NOMO-1 treated with dmso at 0.1 percent for 144 hours (cell line): ENCODE measurements around the gene COL27A1.
"Not testable (repeated sequence)": the region's sequence is repeated elsewhere in the genome, so short reads cannot be mapped to it uniquely, and the experiment has no call there.

Experiments
- DNase-seq: peaks from one replicate; lab custom pipeline; 2025; ENCODE audit not compliant: unreplicated experiment; lab: John Stamatoyannopoulos, UW

The COL27A1 gene

DNA sequence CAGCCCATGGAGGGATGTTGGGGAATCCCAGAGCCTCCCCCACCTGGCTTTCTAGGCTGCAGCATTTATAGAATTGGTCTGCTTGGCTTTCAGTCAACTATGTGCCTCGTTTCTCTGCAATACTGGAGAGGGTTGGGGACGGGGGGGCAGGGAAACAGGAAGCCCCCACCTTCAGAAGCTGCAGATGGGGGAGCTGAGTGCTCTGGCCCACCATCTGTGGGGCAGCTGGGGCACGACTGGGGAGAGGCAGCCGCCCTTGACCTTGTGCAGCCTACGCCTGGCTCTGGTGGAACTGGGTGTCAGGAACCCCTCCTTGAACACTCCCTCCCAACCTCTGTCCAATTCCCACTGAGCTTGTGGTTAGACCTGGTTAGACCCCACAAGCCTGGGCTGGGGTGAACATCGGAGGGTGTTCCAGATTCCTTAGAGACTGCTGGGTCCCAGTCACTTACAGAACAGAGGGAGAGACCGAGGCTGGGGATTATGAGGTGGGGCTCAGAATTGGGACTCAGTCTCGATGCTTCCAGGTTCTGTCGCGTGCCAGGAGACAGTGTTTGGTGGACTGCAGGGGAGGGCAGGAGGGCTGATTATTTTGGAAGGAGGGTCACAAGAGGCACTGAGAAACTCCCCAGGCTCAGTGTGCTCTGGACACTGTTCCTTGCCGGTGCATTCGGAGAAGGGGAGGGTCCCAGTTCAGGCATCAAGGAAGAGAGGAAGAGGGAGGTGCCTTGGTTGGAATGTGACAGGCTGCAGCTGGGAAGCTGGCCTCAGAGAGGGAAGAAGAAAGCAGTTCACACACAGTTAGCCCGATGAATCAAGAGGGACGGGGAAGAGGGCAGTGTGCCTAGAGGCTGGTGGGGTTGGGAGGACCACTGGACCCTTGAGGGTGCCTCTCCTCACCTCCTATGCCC, 25.6 kb downstream of the COL27A1 start:
- no peak for DNase-seq

DNA sequence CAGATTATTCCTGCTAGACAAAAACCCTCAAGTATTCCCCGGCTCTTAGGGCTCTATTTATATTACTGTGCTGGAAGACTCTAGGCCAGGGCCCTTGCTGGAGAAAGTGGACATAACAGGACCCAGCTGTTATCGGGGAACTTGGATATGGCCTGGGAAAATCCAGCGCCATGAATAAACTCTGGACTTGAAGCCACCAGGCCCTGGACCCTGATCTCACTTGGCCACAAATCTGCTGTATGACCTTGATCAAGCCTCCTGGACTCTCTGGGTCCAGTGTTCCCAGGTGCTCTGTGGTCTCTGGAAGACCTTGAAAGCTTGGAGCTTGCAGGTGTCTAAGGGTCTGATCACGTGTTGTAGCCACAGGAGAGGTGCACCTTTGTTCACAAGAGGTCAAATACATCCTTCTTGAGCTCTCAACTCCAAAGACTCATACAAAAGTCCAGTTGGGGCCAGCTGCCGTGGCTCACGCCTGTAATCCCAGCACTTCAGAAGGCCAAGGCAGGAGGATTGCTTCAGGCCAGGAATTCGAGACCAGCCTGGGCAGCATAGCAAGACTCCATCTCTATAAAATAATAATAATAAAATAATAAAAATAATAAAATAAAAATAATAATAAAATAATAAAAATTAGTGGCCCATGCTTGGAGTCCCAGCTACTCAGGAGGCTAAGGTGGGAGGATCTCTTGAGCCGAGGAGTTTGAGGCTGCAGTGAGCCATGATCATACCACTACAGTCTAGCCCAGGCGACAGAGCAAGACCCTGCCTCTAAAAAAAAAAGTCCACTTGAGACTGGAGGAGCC, 26.5 kb downstream of the COL27A1 start:
- DNase-seq, result no peak

DNA sequence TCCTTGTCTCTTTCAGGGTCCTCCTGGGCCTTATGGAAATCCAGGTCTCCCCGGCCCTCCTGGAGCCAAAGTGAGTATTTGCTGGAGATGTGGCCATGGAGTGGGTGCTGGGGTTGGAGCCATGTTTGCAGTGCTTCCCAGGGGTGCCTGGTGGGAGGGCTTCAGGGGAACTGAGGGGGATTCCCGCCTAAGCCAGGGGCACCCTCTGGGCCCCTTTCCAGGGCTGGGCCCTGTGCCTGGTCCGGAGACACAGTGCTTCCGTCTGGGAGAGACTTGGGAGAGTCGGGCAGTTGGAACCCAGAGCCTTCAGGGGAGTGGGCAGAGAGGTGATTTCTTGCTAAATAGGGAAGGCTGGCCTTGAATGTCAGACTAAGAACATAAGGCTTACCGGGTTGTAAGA, 27.7 kb downstream of the COL27A1 start:
- DNase-seq, result no peak

DNA sequence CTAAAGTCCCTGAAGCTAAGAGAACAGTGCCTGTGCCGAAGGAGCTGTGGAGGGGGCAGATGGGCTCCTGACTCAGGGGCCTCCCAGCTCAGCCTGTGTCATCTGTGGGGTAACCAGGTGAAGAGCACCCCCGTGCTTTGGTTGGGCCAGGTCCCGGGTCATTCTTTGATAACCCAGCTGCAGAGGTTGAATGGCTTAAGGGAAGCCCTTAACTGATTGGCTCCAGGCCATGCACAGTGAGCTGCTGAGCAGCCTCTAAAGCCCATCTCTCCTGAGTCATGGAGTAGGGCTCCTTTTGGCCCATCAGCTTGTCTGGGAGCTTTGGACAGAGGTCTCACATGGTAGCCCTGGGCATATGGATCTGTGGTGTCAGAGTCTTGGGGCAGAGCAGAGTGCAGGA, 28.7 kb downstream of the COL27A1 start:
- DNase-seq, result no peak

DNA sequence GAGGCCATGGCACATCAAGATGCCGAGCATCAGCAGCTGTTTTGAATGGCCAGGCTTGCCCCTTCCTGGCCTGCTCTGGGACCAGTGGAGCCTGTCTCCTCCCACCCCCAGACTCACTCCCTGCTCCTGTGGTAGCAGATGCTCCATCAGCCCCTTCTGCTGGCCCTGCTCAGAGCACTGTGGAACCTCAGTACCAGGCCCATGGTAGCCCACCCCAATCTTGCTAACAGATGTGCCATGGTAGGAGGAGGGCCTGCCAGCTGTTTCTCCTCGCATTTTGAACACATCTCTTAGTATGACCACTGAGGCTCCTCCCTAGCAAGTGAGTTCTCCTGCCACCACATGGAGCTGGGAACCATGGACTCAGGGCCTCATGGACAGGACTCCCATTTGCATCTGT, 29.5 kb downstream of the COL27A1 start:
- no peak for DNase-seq

DNA sequence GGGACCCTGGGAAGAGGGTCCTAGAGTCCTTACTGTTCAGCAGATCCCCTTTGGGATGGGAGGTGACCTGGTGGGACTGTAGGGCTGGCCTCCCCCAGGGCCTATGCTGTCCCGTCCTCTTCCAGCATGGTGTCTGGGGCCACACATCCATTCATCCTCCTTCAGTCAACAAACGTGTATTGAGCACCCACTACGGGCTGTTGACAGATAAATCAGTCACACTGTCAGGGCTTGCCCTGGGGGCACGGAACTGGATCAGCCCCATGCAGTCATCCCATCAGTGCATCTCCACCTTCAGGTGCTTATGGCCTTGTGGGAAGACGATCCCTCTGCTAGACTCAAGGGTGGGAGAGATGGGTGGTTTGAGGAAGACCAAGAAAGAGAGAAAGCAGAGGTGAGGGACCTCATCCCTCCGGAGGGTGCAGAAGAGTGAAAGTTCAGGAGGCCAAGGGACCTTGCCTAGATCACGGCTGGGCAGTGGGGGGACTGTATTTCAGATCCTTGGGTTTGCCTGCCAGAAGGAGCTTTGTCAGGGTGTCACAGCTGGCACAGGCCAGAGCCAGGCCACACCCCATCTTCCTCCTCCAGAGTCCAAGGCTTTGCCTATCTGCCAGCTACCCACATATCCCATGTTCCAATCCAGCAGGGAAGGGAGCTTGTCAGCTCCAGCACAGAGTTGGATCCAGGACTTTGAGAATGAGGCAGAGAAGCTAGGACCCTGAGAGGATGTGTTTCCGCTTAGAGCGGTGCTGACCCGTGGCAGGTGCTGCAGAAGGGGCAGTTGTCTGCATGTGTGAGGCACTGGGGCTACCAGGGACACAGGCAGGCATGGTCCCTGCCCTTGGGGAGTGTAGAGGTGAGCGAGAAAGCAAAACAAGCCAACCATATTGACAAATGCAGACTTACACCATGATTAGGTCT, 30.5 kb downstream of the COL27A1 start:
- DNase-seq, result no peak

DNA sequence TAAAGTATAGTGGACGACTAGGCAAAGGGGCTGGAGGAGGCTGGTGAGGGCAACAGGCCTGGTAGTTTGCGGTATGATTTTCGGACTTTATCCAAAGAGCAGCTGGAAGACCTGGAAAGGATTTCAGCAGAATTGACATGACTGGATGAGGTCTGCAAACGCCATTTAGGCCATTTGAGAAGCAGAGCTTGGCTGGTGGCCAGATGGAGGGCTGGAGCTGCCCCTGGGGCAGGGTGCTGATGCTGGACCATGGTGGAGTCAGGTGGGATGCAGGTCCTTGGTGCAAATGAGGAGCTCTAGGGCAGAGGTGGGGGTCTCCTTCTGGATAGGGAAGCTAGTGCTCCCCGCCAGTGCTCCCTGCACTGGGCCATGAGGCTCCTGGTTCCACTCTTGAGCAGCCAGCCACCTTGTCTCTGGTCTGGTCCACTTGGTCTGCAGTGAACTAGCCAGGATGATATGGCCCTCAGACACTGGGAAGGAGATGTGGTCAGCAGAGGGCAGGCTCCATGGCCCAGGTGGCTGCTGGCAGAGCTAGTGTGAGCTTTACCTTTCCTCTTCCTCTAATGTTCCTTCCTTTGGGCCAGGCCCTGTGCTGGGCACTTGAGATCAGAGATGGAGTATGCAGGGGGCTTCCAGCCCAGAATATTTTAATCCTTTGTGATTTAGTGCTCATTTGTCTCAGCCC, 31.4 kb downstream of the COL27A1 start:
- DNase-seq, result no peak

DNA sequence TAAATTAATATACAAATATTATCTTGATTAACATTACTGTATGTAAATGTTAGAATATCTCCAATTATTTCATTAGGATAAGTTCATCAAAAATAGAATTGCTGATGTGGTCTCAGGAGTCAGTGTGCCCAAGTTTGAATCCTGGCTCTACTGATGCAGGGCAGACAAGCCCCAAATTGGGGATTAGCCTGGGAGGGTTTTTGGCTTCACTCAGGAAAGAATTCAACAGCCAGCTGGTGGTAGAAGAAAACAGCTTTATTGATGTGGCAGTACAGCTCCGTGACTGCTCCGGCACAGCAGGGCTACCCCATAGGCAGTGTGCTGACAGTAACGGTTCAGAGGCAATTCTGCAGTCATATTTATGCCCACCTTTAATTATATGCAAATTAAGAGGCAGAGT, 32.5 kb downstream of the COL27A1 start:
- DNase-seq, result no peak

DNA sequence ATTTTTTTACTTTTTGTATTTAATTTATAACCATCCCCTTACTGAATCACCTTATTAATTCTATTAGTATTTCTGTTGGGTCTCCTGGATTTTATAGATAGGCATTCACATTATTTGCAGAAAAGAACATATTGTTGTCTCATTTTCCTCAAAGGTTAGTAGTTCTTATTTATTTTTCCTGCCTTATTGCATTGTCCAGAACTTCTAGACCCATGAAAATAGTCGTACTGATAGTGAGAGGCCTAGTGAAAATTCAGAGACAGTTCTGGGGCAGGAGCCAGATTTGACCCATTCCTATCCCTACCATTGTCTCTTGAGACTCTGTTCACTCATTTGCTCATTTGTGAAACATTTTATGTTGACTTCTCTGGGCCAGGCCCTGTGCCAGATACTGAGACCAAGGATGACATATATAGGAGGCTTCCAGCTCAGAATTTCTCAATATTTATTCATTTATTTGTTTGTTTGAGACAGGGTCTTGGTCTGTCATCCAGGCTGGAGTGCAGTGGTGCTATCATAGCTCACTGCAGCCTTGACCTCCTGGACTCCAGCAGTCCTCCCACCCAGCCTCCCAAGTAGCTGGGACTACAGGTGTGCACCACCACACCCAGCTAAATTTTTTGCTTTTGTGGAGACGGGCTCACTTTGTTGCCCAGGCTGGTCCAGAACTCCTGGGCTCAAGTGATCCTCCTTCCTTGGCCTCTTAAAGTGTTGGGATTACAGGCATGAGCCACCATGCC, 34.7 kb downstream of the COL27A1 start:
- no peak for DNase-seq

DNA sequence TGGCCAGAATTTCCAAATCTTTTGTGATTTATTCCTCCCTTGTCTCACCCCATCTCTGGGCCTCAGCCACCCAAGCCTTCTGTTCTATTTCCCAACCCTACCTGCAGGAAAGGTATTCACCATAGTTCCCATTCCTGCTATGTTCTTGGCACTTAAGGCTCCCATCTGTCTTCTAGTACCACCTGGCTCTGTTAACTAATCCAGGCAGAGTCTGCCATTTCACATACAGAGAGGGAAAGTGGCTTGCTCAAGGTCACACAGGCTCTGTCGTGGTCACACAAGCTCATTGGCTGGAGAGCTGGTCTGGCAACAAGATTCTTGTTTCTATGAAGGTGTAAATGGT, 35.2 kb downstream of the COL27A1 start:
- no peak for DNase-seq

DNA sequence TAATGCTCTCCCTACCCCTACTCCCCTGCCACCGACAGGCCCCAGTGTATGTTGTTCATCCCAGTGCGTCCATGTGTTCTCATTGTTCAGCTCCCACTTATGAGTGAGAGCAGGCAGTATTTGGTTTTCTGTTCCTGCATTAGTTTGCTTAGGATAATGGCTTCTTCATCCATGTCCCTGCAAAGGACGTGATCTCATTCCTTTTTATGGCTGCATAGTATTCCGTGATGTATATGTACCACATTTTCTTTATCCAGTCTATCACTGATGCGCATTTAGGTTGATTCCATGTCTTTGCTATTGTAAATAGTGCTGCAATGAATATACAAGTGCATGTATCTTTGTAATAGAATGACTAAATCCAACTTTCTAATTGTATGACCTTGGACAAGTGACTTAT, 36.1 kb downstream of the COL27A1 start:
- DNase-seq, result not testable (repeated sequence)

DNA sequence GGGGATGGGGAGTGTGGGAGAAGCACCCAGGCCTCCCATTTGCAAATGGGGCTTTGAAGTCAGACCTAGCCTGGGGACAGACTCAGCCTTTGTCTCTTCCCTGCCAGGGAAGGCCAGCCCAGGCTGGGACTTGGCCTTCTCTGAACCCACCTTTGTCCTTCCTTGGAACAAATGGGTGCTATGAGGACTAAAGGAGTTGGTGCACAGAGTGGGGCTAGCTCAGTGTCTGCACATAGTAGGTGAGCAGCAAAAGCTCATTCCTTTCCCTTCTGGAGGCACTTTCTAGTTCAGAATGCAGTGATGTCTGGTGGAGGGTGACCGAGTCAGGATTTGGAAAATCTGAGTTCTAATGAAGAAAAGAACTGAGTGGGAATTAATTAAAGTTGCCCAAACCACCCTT, 37.2 kb downstream of the COL27A1 start:
- DNase-seq, result no peak

DNA sequence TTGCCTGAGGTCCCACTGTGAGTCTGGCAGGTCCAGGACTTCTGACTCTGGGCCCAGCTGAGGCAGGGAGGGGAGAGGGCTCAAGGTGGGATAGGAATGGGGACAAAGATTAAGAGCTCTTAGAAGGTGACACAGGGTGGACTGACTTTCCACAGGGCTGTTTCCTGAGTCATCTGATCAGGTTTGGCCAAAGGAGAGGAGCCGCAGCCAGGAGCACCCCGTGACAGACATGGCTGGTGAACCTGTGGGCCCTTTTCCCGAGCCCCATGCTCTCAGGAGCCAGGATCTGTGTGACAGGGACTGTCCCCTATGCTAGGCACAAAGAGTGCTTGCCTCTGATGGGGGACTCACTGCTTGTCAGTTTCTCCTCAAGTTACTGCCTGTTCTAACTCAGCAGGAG, 37.8 kb downstream of the COL27A1 start:
- DNase-seq, result no peak

DNA sequence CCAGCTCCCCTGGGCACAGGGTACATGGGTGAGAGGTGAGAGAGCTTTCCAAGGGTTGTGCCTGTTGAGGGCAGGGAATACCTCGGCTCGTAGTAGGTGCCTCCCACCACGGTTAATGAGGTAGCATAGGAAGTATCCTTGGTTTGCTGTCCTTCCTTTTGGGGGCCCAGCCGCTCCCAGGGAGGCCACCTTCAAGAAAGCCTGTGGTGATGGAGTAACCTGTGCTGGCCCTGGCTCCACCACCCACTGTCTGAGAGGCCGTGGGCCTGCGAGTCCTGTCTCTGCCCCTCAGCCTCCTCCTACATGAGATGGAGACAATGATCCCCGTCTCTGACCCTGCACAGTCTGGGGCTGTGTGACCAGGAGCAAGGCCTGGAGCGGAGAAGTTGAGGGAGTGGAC, 40.8 kb downstream of the COL27A1 start:
- DNase-seq, result no peak

DNA sequence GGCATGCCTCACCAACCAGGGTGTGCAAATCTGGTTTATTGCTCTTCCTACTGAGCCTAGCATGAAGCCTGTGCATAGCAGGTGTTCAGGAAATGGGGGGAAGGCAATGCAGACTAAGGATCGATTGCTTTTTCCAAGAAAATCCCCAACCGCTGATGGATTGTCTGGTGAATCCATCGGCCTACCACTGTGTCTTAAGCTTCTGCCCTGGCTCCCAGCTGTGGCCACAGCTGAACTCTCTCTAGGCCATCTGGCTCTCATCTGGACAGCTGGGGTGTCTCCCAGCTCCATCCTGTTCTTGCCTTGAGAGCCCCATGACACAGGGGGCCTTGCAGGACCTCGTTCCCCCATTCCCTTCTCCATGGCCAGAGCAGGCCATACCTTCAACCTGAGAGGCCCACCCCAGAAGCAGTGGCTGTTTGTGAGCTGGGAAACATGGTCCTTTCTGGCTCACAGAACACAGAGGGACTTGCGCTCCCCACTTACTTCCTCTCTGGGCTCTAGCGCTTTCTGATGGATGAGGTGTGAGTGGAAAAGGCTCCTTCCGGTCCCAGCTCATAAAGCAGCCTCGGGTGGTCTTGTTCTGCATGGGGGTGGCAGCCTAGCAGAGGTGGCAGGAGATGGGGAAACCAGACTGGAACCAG, 41.8 kb downstream of the COL27A1 start:
- DNase-seq, result no peak

DNA sequence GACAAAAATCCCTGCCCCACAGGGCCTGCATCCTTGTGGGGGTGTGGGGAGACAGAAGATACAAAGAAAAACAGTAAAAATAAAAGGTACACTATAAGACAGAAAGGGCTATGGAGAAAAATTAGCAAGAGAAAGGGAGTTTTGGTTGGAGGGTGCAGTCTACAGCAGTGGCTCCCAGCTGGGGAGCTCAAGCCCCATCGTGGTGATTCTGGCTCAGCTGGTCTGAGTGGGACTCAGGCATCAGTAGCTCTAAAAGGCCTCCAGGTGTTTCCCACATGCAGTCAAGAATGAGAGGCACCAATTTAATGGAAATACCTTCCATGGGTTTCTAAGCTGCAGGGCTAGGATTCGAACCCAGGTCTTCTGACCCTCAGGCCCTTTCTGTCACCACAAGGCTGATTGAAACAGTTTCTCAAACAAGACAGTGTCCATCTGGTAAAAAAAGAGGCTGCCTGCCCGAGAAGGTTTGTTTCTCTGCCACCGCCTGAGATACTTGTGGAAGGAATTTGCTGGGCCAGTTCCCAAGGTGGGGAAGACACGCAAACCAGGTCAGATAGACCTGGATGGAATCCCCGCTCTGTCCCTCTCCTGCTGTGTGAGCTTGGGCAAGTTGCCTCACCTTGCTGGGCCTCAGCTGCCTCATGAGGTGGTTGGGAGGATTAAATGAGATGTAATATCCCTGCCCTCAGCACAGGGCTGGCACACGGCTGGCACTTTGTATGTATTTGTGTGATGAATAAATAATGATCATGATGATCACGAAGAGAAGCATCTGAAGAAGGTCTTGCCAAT, 43.1 kb downstream of the COL27A1 start:
- DNase-seq, result no peak

DNA sequence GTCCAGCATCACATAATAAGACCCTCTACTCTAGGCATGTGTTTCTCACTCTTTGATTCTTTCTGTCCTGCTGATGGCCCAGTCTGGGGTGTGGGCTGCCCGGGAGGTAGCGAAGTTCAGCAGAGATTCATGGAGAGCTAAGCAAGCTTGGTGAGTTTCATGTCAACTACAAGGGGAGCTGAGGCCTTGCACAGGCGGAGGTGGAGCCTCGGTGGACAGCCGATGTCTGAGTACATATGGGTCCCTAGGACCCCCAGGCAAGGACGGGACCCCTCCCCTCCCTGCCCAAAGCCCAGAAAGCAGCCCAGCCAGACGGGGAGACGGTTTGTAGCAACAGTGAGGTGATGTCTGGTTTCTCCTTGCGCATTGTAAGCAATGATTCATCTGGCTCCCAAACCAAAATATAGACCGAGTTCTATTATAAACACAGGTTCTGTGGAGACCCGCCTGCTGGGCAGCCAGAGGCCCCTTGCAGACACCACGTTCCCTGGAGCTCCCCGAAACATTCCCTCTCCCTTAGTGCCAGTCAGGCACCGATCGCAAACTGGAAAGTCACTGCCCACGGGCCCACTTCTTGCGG, 45.5 kb downstream of the COL27A1 start:
- no peak for DNase-seq

DNA sequence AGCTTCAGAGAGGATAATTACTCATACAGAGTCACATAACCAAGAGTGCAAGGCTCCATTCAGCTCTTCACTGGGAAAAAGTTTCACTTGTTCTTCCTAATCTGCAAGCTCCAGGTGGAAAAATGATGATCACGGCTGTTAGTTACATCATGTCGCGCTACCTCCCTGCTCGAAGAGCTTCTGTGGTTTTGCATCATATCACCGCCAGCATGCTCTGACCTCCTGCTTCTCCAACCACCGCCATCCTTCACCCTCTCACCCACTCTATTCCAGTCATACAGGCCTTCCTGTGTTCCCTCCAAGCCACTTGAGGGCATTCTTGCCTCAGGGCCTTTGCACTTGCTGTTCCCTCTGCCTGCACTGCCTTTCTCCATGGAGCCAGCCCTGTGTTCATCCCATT, 47.1 kb downstream of the COL27A1 start:
- DNase-seq, result no peak
